Central memory CD4-positive, alpha-beta T cell (primary cell): ENCODE measurements around the gene SPR.
"Not testable (repeated sequence)": the region's sequence is repeated elsewhere in the genome, so short reads cannot be mapped to it uniquely, and the experiment has no call there.

Experiments used
- DNase-seq: peaks from one replicate; pipeline ENCODE4 v3.0.0; 2022

Gene SPR

DNA sequence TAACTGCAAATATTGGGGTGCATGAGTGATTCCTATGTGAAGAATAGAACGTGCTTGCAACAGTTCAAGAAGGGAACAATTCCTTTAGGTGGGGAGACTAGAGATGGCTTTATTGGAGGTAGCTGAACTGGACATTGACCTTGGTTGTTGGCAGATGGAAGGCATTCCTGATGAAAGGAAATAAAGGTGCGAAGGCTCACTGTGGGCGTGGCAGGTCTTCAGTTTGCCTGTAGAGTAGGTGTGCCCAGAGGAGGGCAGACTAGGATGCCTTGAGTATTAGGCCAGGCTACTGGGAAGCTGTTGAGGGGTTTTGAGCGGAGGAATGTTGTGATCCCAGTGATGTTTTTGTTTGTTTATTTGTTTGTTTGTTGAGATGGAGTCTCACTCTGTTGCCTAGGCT, 2.8 kb downstream of the SPR start:
- no peak for DNase-seq

DNA sequence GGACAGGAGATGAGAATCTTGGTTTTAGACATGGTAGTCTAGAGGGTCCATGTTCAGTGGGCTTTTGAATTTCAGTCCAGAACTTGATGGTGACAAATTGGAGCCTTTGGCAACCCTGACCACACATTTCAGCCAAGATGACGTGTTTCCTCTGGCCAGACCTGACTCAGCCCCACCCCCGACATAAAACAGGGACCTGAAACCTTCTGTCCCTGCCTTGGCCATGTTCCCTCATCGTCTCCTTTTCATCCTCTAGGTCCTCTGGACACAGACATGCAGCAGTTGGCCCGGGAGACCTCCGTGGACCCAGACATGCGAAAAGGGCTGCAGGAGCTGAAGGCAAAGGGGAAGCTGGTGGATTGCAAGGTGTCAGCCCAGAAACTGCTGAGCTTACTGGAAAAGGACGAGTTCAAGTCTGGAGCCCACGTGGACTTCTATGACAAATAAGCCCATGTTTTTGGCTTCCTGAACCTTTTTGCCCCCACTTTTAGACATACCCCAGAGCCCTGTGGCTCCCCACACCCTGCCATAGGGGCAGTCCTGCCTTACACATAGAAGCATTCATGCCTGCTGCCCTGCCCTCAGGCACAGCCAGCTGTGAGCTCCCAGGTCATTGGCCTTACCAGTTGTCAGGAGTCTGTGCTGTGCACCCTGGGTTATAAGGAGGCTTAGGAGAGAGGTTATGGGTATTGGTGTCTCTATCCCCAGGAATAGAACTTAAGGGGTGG, 4.0 kb downstream of the SPR start:
- no peak for DNase-seq

DNA sequence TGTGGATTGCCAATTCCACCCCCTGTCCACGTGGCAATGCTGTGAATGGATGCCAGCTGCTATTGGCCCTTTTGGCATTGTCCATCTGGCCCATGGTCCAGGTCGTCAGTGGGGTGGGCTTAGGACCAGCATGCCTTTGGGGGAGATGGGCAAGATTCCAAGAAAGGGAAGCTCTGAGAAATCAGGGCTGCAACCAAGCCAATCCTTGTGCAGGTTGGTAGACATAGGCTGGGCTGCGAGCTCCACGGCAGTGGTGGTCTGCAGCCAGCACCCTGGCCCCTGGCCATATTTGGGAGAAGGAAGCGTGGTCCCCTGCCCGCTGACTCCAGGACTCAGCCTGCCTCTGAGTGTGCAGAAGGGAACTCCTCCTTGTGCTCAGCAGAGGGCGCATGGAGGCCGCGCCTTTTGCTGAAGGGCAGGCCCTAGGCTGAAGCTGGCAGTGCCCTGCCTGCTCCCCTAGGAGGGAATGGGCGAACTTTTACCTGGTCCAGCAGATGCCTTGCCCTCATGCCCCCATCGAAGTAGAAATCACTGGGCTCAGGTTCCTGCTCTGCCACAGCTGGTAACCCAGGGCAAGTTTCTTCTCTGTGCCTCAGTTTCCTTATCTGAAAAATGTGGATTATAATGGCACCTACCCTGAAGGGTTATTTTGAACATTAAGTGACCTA, 5.4 kb downstream of the SPR start:
- DNase-seq: peak; percentile 48

DNA sequence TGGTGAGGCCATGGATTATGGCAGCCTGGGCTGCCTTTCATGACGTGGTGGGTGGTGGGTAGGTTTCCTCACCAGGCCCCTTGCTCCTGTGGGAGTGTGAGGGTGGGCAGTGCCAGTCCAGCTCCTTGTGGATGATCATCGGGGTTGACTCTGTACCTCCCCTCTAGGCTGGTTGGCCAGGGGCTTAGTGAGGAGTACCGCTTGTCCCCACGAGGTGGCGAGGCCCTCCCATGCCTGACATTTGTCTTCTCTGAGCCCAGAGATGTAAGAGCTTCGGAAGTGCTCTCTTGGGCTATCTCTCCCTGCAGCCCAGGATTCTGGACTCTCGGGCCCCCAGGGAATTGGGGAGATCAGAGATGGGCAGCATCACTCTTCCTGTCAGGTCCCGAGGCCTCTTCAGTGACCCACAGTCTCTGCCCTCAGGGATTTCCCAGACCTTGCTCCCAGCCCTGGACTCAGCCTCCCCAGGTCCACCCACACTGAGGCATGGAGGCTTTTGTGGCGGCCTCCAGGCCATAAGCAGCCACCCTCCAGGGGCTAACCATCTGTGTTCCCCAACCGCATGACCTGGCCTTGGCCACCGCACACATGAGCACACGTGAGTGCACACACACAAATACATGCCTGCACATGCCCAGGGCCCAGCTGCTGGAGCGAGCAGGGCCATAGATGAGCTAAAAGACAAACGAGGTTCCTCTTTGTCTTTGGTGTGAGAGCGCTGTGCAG, 6.5 kb downstream of the SPR start:
- DNase-seq: no peak

DNA sequence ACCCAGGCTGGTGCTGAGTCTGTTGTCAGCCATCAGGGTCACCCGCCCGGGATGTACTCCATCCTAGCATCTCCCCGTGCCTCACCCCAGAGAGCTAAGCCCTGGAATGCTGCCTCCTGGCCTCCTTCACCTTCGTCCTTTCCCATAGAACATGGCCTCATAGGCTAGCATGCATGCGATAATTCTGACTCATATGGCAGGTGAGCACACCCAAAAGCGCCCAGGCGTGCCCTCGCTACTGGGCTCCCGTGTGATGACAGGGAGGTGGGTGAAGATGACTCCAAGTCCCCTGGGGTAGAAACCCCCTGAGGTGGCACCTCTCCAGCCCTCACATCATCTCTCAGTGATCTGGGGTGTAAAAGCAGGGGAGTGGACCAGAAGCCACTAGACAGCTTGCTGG, 7.3 kb downstream of the SPR start:
- no peak for DNase-seq

DNA sequence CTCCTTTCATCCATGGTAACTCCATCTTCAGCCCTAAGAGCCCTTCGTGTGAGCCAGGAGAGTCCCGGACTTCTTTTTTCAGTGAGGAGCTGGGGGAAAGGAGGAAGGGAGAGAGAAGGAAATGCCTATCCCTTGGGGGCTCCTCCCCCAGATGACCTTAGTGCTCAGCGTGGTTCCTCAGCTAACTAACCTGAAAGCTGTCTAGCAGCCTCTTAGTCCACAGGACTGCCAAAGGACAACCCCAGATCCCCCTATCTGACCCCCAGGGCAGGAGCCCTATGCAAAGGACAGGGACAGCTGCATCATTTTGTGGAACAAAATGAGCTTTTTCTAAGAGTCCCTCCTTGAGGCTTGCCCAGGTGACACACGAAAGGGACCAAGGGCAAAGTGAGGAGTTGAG, 7.9 kb downstream of the SPR start:
- no peak for DNase-seq

DNA sequence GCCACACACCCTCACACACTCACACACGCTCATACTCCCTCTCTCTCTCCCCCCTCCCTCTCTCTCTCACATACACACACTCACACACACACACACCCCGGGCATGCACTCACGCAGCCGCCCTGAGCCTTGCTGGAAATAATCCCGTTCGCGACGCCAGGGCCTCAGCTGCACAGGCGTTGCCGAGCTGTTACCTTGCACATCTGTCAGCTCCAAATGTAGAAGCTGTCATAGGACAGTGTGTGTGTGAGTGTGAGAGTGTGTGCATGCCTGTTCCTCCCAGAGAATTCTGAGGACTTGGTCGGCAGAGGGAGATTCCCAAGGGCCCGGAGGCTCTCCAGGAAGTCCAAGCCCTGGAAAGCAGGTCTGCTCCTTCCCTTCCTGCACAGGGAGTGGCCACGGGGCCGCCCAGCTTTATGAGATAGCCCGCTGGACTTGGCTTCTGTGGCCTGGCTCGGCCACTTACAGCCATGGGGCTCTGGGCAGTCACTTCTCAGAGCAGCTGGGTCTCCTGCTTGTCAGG, 8.6 kb downstream of the SPR start:
- no peak for DNase-seq

DNA sequence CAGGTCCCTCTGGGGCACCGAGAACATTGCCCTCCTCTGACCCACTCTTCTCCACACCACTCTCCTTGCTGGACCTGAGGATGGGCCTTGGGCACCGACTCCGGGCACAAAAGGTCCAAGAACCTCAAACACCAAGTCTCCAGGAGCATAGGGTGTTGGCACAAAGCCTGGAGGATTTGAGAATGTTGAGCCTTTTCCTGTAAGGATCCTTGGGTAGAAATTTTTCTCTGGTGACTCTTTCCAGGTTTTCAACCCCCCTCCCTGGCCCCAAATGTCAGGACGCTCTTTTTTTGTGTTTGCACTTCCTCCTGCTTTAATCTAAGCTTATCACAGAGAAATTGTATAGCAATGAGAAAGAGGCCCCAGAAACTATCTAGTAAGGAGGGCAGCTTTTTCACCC, 9.2 kb downstream of the SPR start:
- DNase-seq: no peak

DNA sequence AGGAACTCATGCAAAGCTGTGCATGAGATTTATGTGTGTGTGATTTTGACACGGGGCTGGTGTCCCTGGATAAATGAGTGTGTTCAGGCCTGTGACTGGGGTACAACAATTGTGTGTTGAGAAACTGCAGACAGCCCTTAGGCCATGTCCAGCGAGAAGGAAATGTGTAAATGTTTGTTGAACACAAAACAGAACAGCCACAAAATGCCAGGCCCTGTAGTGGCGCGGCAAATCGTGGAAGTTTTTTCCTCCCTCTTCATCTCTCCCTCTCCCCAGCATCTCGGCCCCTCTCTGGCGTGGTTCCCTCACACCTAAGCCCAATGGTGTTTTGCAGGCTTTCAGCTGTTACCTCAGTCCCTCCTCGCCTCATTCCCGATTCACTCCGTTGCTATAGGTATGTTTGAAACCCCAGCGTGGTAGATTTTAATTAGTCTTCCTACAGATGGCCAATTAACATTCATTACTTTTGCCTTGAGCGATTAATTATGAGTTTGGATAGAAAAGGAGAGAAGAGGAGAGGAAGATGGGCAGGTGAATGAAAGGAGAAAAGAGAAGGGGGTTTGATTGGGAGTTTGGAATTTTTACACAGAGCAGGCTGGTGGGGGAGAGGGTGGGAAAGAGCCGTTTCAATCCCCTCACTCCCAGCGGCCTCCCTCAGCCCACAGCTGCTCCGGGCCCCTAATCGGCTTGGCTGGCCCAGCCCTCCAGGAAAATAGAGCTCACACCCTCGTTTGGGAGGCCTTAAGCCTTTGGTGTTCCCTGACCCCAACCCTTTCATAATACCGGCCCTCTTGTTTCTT, 10.8 kb downstream of the SPR start:
- DNase-seq: no peak

DNA sequence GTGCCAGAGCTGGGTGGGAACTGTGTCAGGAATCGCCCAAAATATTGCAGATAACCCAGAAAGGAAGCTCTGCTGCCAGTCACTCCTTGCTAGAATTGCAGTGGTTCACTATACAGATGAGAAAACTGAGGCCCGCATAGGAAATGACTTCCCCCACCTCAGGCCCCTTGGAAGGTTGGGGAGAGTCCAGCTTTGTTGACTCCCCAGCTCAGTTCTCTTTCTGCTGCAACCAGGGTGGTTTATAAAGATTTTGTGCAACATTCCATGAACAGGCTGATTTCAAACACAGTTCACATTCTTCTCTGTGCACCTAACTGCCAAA, 11.3 kb downstream of the SPR start:
- no peak for DNase-seq

DNA sequence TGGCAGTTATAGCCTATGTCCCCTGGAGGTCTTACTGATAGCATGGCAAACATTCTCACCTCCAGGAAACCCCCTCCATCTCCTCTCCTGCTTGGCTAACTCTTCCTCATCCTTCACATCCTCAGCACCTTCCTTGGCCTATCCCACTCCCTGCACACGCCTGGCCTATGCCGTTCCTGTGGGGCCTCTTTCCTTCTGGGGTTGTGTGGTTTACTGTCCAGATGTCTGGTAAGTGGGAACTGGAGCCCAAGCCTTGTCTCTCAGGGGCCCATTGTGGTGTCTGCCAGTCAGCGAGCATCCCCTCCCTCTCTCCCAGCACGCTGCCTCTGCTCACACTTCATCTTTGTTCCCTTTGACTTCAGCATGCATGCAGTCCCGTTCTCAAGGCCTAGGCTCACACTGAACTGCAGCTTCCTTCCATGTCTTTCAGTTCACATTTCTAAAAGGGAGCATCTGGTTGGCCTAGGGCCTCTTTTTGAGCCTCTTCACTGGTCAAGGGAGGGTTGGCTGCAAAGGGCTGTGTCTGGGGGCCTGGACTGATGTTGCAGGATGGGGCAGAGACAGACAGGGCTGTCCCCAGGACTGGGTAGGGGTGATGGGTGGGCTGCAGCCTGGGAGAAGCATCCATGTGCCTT, 13.1 kb downstream of the SPR start:
- DNase-seq: no peak

DNA sequence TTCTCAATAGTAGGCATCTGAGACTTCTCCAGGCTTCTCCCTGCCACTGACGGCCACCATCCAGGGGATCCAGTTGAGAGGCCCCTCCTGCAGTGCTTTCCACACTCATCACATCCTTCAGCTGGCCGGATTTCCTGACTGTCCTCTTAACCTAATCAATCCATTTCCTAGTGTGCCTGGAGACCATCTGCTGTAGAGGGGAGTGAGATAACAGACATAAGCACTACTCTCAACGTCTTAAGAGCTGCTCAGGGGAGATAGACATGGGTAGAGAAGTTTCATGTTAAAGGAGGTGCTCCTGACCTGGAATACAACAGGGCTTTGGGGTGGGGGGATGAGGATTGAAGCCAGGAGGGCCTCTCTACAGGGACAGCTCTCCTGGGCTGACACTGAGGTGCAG, 14.2 kb downstream of the SPR start:
- no peak for DNase-seq

DNA sequence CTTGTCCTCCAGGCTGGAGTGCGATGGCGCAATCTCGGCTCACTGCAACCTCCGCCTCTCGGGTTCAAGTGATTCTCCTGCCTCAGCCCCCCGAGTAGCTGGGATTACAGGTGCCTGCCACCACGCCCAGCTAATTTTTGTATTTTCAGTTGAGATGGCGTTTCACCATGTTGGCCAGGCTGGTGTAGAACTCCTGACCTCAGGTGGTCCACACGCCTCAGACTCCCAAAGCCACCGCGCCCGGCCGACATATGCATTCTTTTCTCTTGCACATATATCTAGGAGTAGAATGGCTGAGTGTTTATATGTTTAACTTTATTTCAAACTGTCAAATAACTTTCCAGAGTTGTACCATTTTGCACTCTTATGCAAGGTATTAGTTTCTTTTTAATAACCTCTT, 20.2 kb downstream of the SPR start:
- DNase-seq: not testable (repeated sequence)

DNA sequence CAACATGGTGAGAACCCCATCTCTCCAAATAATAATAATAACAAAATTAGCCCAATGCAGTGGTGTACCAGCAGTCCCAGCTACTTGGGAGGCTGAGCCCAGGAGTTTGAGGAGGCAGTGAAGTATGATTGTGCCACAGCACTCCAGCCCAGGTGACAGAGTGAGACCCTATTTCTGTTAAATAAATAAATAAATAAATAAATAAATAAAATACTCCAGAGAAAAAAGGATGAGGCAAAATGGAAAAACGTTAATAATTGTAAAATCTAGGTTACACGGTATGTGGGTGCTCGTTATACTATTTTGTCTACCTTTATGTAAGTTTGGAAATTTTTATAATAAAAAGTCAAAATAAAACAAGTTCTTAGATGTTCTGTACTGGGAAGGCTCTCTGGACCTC, 21.5 kb downstream of the SPR start:
- no peak for DNase-seq

DNA sequence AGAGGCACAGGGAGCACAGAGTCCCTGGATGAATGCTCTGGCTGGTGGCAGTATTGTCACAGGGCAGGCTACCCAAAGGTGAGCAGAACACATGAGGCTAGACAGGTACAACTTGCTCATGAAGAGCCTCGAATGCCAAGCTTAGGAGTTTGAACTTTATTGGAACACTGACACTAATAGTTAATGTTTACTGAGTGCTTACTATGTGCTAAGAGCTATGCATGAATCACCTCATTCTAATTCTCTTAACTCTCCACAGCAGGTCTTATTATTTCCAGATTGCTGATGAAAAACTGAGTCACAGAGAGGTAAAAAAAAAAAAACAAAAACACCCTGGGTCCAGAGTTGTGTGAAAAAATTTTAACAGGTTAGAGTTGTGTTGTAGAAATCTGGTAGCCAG, 24.0 kb downstream of the SPR start:
- no peak for DNase-seq

DNA sequence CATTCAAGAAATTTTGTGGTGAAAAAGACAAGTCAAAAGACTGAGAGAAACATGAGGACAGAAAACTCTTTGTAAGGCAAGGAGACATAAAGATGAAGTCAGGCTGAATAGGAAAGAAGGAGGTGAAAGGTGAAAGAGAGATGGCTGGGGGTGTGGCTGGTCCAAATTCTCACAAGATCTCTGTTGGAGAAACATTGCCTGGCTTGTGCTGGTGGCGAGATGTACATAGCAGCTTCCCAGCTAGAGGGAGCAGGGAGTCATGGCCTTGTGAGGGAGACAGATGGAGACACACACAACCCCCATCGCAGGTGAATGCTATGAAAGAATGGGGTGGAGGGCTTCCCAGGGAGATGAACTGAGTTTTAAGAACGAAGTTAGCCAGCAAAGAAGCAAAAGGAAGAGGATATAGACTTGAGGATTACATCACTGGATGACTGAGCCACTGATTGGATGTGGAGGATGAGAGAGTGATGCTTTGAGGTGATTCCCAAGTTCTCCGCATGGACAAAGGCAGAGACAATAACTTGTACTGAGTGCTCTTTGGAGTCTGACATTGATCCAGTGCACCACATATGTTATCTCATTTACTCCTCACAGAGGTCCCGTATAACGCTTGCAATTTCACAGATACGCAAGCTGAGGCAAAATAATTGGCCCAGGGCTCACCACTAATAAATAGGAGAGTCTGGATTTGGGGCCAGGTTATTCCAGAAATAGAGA, 26.4 kb downstream of the SPR start:
- no peak for DNase-seq

DNA sequence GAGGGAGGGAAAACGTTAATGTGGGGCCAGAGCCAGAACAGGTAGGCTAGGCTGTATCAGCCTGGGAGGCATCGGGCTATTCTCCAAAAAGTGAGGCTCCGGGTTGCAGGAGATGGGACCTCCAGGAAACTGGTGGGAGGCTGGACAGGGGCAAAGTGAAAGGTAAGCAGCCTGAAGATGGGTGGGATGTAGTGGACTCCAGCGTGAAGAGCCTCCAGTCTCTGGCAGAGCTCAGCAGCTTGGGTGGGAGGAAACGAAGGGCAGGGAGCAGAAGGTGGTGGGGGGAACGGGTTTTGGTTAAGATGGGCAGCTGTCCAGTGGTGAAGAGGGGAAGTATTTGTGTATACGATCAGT, 27.0 kb downstream of the SPR start:
- DNase-seq: no peak

DNA sequence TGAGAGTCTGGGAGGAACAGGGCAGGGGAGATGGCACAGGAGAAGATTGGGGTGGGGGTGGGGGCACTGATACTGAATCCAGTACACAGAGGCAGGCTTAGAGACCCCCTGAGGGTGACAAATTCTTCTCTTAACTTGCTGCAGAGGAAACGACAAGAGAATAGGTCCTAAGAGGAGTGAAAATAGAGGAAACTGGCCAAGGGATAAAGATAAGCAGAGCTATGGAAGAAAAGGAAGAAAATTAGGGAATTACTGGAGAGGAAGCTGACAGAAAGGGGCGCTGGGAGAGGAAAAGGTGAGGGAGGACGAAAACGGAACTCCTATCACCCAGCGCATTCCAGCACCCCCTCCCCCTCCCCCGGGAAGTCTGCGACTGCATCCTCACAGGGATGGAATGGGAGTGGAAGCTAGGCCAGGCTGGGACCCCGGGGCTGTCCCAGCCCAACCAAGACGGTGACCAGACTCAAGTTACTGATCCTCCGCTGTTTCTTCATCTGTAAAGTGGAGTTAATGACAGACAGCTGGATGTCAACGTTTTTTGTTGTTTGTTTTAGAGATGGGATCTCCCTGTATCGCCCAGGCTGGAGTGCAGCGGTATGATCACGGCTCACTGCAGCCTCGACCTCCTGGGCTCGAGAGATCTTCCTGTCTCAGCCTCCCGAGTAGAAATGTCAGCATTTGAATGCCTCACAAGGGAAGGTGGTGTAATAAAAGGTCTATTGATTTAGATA, 27.5 kb downstream of the SPR start:
- DNase-seq: no peak

DNA sequence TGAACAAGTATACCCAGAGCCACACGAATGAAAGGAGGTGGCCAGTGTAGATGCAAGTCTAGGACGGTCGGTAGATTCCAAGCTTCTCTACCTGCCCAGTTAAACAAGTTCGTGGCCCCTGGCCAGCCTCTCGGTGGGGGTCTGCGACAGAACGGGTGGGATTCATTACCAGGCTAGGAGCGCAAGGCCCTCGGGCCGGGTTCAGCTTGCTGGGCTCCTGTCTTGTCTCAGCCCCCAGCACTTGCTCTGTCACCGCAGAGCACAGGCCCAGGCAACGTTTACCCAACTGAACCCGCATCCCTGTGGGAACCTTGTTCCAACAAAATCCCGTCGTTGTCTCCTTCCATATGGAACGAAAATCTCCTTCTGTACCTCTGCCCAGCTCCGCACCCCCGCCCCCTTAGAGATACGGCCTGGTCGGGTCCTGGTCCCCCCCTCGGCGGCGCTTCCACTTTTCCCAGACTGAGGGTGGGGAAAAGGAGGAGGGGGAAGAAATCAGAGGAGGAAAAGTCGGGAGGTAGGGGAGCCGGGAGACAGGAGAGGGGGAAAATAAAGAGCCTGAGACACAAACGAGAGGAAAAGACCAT, 28.2 kb downstream of the SPR start:
- no peak for DNase-seq

DNA sequence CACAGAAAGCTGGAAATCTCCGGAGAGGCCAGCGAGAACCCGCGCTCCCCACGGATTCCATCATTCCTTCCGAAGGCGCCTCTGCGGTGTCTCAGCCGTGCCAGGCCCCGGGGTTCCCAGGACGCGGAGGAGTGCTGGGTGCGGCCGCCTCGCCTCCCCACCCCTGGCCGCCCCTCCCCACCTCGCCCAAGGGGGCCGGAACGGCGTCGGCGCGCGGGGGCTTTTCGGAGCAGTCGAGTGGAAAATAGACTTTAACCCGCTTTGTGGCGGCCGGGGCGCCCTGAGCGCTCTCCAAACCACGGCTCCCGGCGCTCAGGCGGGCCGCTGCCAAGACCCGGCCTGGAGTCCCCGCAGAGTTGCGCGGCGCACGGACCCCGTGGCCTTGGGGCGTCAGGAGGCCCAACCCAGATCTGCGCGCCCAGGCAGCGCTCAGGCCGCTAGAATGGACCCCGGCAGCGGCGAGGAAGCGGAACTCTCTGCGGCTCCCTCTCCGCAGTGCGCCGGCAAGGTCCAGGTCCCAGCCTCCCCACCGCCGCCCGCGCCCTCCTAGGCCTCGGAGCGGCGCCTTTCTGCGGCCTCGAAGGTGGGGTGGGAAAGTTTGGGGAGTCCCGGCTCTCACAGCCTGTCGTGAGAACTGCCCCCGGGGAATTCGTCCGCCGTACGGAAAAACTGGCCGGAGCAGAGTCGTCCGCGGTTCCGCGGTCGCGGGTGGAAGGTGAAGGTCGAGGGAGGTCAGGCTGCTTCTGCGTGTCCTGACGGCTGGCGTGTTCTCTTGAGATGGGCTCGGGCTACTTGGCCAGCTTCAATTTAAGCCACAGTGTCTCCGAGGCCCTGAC, 28.9 kb downstream of the SPR start:
- DNase-seq: peak; percentile 44
